Measurements from ENCODE around the gene RPS2.

DNA sequence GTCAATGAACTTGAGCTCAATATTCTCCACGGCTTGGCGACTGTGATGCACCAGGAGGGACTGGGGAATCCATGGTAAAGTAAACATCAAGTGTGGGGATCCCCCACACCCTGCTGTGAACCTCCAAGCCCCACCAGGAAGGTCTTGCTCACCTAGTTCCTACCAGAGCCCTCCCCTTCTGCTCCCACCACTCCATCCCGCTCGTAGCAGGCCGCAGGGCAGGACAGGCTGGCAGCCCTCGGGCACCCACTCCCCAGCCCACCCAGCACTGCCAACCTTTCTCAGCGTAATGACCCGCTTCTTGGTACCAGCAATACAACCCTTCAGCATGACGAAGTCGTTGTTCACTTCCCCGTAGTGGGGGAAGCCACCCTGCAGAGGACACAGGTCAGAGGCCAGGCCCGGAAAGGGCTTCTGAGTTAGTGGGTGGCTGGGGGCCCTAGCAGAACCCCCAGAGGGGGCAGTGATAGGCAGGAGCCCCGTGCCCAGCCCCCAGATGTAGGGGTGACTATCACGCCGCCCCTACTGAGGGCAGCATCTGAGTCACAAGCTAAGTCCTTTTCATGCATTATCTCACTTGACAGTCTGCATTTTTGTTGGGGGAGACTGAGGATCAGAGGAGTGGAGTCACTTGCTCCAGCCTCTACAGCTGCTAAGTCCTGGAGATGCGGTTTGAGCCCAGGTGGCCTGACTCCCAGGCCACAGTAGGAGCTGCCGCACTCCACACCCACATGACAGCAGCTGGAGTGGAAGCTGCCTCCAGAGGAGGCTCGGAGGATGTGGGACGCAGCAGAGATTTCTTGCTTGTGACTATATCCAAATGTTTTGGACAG, 18.9 kb downstream of the RPS2 start:
- TF ChIP-seq, protein P1, sequence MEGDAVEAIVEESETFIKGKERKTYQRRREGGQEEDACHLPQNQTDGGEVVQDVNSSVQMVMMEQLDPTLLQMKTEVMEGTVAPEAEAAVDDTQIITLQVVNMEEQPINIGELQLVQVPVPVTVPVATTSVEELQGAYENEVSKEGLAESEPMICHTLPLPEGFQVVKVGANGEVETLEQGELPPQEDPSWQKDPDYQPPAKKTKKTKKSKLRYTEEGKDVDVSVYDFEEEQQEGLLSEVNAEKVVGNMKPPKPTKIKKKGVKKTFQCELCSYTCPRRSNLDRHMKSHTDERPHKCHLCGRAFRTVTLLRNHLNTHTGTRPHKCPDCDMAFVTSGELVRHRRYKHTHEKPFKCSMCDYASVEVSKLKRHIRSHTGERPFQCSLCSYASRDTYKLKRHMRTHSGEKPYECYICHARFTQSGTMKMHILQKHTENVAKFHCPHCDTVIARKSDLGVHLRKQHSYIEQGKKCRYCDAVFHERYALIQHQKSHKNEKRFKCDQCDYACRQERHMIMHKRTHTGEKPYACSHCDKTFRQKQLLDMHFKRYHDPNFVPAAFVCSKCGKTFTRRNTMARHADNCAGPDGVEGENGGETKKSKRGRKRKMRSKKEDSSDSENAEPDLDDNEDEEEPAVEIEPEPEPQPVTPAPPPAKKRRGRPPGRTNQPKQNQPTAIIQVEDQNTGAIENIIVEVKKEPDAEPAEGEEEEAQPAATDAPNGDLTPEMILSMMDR (IDR thresholded peaks at IDR 0.05; ENCODE audit: low read length), result no peak
- TF ChIP-seq EZH2 (IDR thresholded peaks at IDR 0.05; ENCODE audit: borderline replicate concordance, low read length), result no peak

All from OCI-LY1 (cell line).